ENCODE measurements around the gene PTPRO. TPM values are rescaled to one million over a fixed set of nuclear protein-coding genes. Genes with fewer than 3 reads are reported as not detected.

The PTPRO gene
- total RNA-seq, 4 donors from 2014 or later, result 1.5 to 15.3 (median 8.0) TPM

- no peak for TF ChIP-seq CTCF (IDR thresholded peaks at IDR 0.05)
- no peak for TF ChIP-seq POLR2A (IDR thresholded peaks at IDR 0.05)
- no peak overlapping the region for H3K4me3 ChIP-seq
- peaks cover 0 to 9% of the 10 kb centered on the region in 2 donors for H3K4me1 ChIP-seq
- H3K9me3 ChIP-seq, result no peaks in the 10 kb centered on the region
- no peaks in the 10 kb centered on the region for H3K27me3 ChIP-seq
- H3K27ac ChIP-seq, result peak overlapping the region; percentile 63
- intact Hi-C loops (cut with DNase I; ENCODE audit: low total_unique reads), result loop anchor here (10.0 kb wide), 2 partner anchors 306 to 434 kb away; partner anchors contain the start of gene ART4
- no peaks in the 10 kb centered on the region for H3K36me3 ChIP-seq
- DNase-seq, result peak; percentile 78 to 81
These were observed 43.3 kb upstream of the PTPRO start for GRCh38 chr12:15278816-15279658.

- Histone ChIP-seq H3K36me3 (no peaks in the 10 kb centered on the region), H3K4me3 (no peak overlapping the region), H3K27ac (no peak overlapping the region), H3K27me3 (no peaks in the 10 kb centered on the region), H3K9me3 (no peaks in the 10 kb centered on the region), H3K4me1 (no peaks in the 10 kb centered on the region)
- TF ChIP-seq CTCF (IDR thresholded peaks at IDR 0.05) (no peak), POLR2A (IDR thresholded peaks at IDR 0.05) (no peak)
- intact Hi-C loops (cut with DNase I; ENCODE audit: low total_unique reads), result no loop called here
- no peak for DNase-seq
These were observed 41.4 kb upstream of the PTPRO start for GRCh38 chr12:15280930-15281329.

- Histone ChIP-seq H3K36me3 (no peaks in the 10 kb centered on the region), H3K9me3 (no peaks in the 10 kb centered on the region), H3K27ac (no peak overlapping the region), H3K4me1 (no peaks in the 10 kb centered on the region), H3K4me3 (no peak overlapping the region), H3K27me3 (peaks cover 0 to 4% of the 10 kb centered on the region in 2 donors)
- intact Hi-C loops (cut with DNase I; ENCODE audit: low total_unique reads), result no loop called here
- TF ChIP-seq CTCF (IDR thresholded peaks at IDR 0.05), result no peak
- no peak for TF ChIP-seq POLR2A (IDR thresholded peaks at IDR 0.05)
- no peak for DNase-seq
These were observed 33.1 kb upstream of the PTPRO start for GRCh38 chr12:15289192-15289591.

GRCh38 chr12:15293731-15294130 lies 28.6 kb upstream of the PTPRO start:
- TF ChIP-seq POLR2A (IDR thresholded peaks at IDR 0.05), result no peak
- no peak for TF ChIP-seq CTCF (IDR thresholded peaks at IDR 0.05)
- Histone ChIP-seq H3K4me3 (no peak overlapping the region), H3K4me1 (no peaks in the 10 kb centered on the region), H3K27me3 (no peaks in the 10 kb centered on the region), H3K36me3 (no peaks in the 10 kb centered on the region), H3K9me3 (no peaks in the 10 kb centered on the region), H3K27ac (no peak overlapping the region)
- intact Hi-C loops (cut with DNase I; ENCODE audit: low total_unique reads), result no loop called here
- no peak for DNase-seq

- no peaks in the 10 kb centered on the region for H3K9me3 ChIP-seq
- TF ChIP-seq CTCF (IDR thresholded peaks at IDR 0.05), result no peak
- TF ChIP-seq POLR2A (IDR thresholded peaks at IDR 0.05), result no peak
- intact Hi-C loops (cut with DNase I; ENCODE audit: low total_unique reads), result no loop called here
These were observed 22.4 kb upstream of the PTPRO start for GRCh38 chr12:15299947-15300346.

More at GRCh38 chr12:15299947-15300346, 22.4 kb upstream of the PTPRO start:
- Histone ChIP-seq H3K4me3 (no peak overlapping the region), H3K27me3 (no peaks in the 10 kb centered on the region), H3K4me1 (no peaks in the 10 kb centered on the region), H3K27ac (no peak overlapping the region), H3K36me3 (no peaks in the 10 kb centered on the region)
- no peak for DNase-seq
